ENCODE measurements around the gene SYNDIG1.

Gene SYNDIG1

GRCh38 chr20:24448170-24448569, 21.3 kb upstream of the SYNDIG1 start:
- no peak for DNase-seq (ENCODE audit: low read depth in 2 of 2)

GRCh38 chr20:24449026-24449720, 20.3 kb upstream of the SYNDIG1 start:
- no peak for DNase-seq (ENCODE audit: low read depth in 2 of 2)

- no peak for DNase-seq (ENCODE audit: low read depth in 2 of 2)
Observed at GRCh38 chr20:24450177-24450576, 19.3 kb upstream of the SYNDIG1 start.

- DNase-seq (ENCODE audit: low read depth in 2 of 2) = no peak
Observed at GRCh38 chr20:24450624-24451376, 18.6 kb upstream of the SYNDIG1 start.

GRCh38 chr20:24451428-24451827, 18.0 kb upstream of the SYNDIG1 start:
- DNase-seq (ENCODE audit: low read depth in 2 of 2) = no peak

GRCh38 chr20:24452016-24452415, 17.4 kb upstream of the SYNDIG1 start:
- no peak for DNase-seq (ENCODE audit: low read depth in 2 of 2)

- DNase-seq (ENCODE audit: low read depth in 2 of 2) = no peak
Observed at GRCh38 chr20:24452498-24453127, 16.8 kb upstream of the SYNDIG1 start.

GRCh38 chr20:24453869-24454268, 15.6 kb upstream of the SYNDIG1 start:
- no peak for DNase-seq (ENCODE audit: low read depth in 2 of 2)

GRCh38 chr20:24455081-24455480, 14.3 kb upstream of the SYNDIG1 start:
- no peak for DNase-seq (ENCODE audit: low read depth in 2 of 2)

- DNase-seq (ENCODE audit: low read depth in 2 of 2) = no peak
Observed at GRCh38 chr20:24456398-24456781, 13.0 kb upstream of the SYNDIG1 start.

GRCh38 chr20:24458436-24458835, 11.0 kb upstream of the SYNDIG1 start:
- DNase-seq (ENCODE audit: low read depth in 2 of 2) = no peak

GRCh38 chr20:24459733-24460132, 9.7 kb upstream of the SYNDIG1 start:
- DNase-seq (ENCODE audit: low read depth in 2 of 2) = no peak

- DNase-seq (ENCODE audit: low read depth in 2 of 2) = no peak
Observed at GRCh38 chr20:24460712-24461111, 8.7 kb upstream of the SYNDIG1 start.

GRCh38 chr20:24461848-24462247, 7.6 kb upstream of the SYNDIG1 start:
- no peak for DNase-seq (ENCODE audit: low read depth in 2 of 2)

GRCh38 chr20:24462460-24463010, 6.9 kb upstream of the SYNDIG1 start:
- DNase-seq (ENCODE audit: low read depth in 2 of 2) = no peak

- no peak for DNase-seq (ENCODE audit: low read depth in 2 of 2)
Observed at GRCh38 chr20:24465159-24465558, 4.3 kb upstream of the SYNDIG1 start.

- DNase-seq (ENCODE audit: low read depth in 2 of 2) = no peak
Observed at GRCh38 chr20:24465730-24466129, 3.7 kb upstream of the SYNDIG1 start.

GRCh38 chr20:24468401-24469115, 871 bp upstream of the SYNDIG1 start:
- DNase-seq (ENCODE audit: low read depth in 2 of 2) = no peak

- no peak for DNase-seq (ENCODE audit: low read depth in 2 of 2)
Observed at GRCh38 chr20:24469894-24470745, 691 bp downstream of the SYNDIG1 start.

- DNase-seq (ENCODE audit: low read depth in 2 of 2) = no peak
Observed at GRCh38 chr20:24470746-24471582, 1.5 kb downstream of the SYNDIG1 start.

Measured in stimulated activated CD4-positive, alpha-beta T cell treated with anti-CD3 and anti-CD28 coated beads, Interleukin-4, amount 100 ng/mL, for 48 hours (primary cell).